Measurements from ENCODE around the gene PAK4. TPM values are rescaled to one million over a fixed set of nuclear protein-coding genes. Genes with fewer than 3 reads are reported as not detected.

Gene PAK4
- total and polyA plus RNA-seq, 2 of the 8 experiments (the other 6 are each of a cell fraction or from before 2014, with no cell fraction given), result 50.7 to 64.4 TPM

- TF ChIP-seq CTCF (IDR thresholded peaks at IDR 0.05; ENCODE audit: control extremely low read depth in 1 of 3, insufficient read depth in 1 of 3, low read depth in 1 of 3, low read length in 3 of 3) (peak in 1 of 3 experiments; percentile 12; a peak in 1 of 4 replicates), TAF7 (optimal IDR thresholded peaks at IDR 0.05; ENCODE audit: borderline replicate concordance, low read depth, low read length) (no peak)
Measured at GRCh38 chr19:39155114-39155700, 29.6 kb downstream of the PAK4 start (continued).
